MM.1S (cell line): ENCODE results near the gene CXCR5.

Source experiments
- DNase-seq: peaks from one replicate; pipeline ENCODE4 v3.0.0-alpha.2; 2015
- H2AFZ ChIP-seq: fragments of 300-600 bp; sonication (generic); 2 replicates; pipeline ENCODE4 v1.6.0; 2016; ENCODE audit warnings: antibody characterized with exemption, low read length
- H3F3A ChIP-seq: fragments of 300-600 bp; sonication (generic); 2 replicates; pipeline ENCODE4 v1.6.1; 2016; ENCODE audit warnings: mild to moderate bottlenecking, antibody characterized with exemption, low read length, moderate library complexity, mixed read lengths; ENCODE audit not compliant: insufficient read depth
- H3K27ac ChIP-seq: fragments of 300-600 bp; sonication (generic); 2 replicates; pipeline ENCODE4 v1.5.1; 2016; ENCODE audit warnings: mild to moderate bottlenecking, low read length
- H3K27me3 ChIP-seq: fragments of 300-600 bp; sonication (generic); replicated peaks from 2 replicates; pipeline ENCODE4 v1.6.0; 2016; ENCODE audit warnings: low read length; ENCODE audit not compliant: insufficient read depth
- H3K36me3 ChIP-seq: fragments of 300-600 bp; sonication (generic); replicated peaks from 2 replicates; pipeline ENCODE4 v1.6.1; 2016; ENCODE audit warnings: mild to moderate bottlenecking, low read length, mixed read lengths; ENCODE audit not compliant: insufficient read depth
- H3K4me1 ChIP-seq: fragments of 300-600 bp; sonication (generic); 2 replicates; pipeline ENCODE4 v1.6.1; 2016; ENCODE audit warnings: low read length, mixed read lengths
- H3K4me2 ChIP-seq: fragments of 300-600 bp; sonication (generic); 2 replicates; pipeline ENCODE4 v1.6.0; 2016; ENCODE audit warnings: low read depth, low read length
- H3K4me3 ChIP-seq: fragments of 300-600 bp; sonication (generic); 2 replicates; pipeline ENCODE4 v1.5.1; 2016; ENCODE audit warnings: low read length, mixed read lengths
- H3K79me2 ChIP-seq: fragments of 300-600 bp; sonication (generic); 2 replicates; pipeline ENCODE4 v1.6.1; 2016; ENCODE audit warnings: mixed run types, low read length, mixed read lengths
- H3K9ac ChIP-seq: fragments of 300-600 bp; sonication (generic); 2 replicates; pipeline ENCODE4 v1.6.1; 2016; ENCODE audit warnings: low read length, mixed read lengths
- H3K9me2 ChIP-seq: fragments of 300-600 bp; sonication (generic); replicated peaks from 2 replicates; pipeline ENCODE4 v1.6.1; 2016; ENCODE audit warnings: mild to moderate bottlenecking, low read length, mixed read lengths; ENCODE audit not compliant: insufficient read depth
- H3K9me3 ChIP-seq: fragments of 300-600 bp; sonication (generic); replicated peaks from 2 replicates; pipeline ENCODE4 v1.6.1; 2016; ENCODE audit warnings: mild to moderate bottlenecking, low read length, mixed read lengths; ENCODE audit not compliant: insufficient read depth
- H4K20me1 ChIP-seq: fragments of 300-600 bp; sonication (generic); 2 replicates; pipeline ENCODE4 v1.6.1; 2016; ENCODE audit warnings: mild to moderate bottlenecking, low read length, moderate library complexity, mixed read lengths; ENCODE audit not compliant: insufficient read depth
- CTCF ChIP-seq: fragments of 300-600 bp; sonication (generic); IDR thresholded peaks from 2 replicates; pipeline ENCODE4 v1.5.1; 2016; ENCODE audit warnings: antibody characterized with exemption, low read length, mixed read lengths
- EZH2 ChIP-seq: fragments of 300-600 bp; sonication (generic); optimal IDR thresholded peaks from 2 replicates; pipeline ENCODE3; 2017; ENCODE audit warnings: low read depth, mild to moderate bottlenecking, antibody characterized with exemption, low read length, mixed read lengths
- EZH2phosphoT487 ChIP-seq: fragments of 300-600 bp; sonication (generic); IDR thresholded peaks from 2 replicates; pipeline ENCODE4 v1.6.1; 2018; ENCODE audit warnings: antibody characterized with exemption, low read length

Gene CXCR5

GRCh38 chr11:118901494-118902335 is 18.0 kb downstream of the CXCR5 start:
- no peaks in the 10 kb centered on the region for H3K79me2 ChIP-seq
- no peaks in the 10 kb centered on the region for H3K27me3 ChIP-seq
- no peak overlapping the region for H3K4me3 ChIP-seq
- no peak overlapping the region for H3K27ac ChIP-seq
- H2AFZ ChIP-seq = no peak overlapping the region
- TF ChIP-seq EZH2phosphoT487 (no peak), EZH2 (no peak), CTCF (no peak)
- no peaks in the 10 kb centered on the region for H3K36me3 ChIP-seq
- H3K9me2 ChIP-seq = no peaks in the 10 kb centered on the region
- no peaks in the 10 kb centered on the region for H3K9me3 ChIP-seq
- H4K20me1 ChIP-seq = no peaks in the 10 kb centered on the region
- no peak overlapping the region for H3K4me2 ChIP-seq
- no peaks in the 10 kb centered on the region for H3F3A ChIP-seq
- H3K9ac ChIP-seq = no peak overlapping the region
- DNase-seq = no peak
- H3K4me1 ChIP-seq = no peaks in the 10 kb centered on the region

GRCh38 chr11:118902336-118903203 is 18.9 kb downstream of the CXCR5 start:
- no peak for DNase-seq
- H3K4me3 ChIP-seq = no peak overlapping the region
- no peak overlapping the region for H3K4me2 ChIP-seq
- no peaks in the 10 kb centered on the region for H3K4me1 ChIP-seq
- no peaks in the 10 kb centered on the region for H3K27me3 ChIP-seq
- no peaks in the 10 kb centered on the region for H4K20me1 ChIP-seq
- H3K9me3 ChIP-seq = no peaks in the 10 kb centered on the region
- no peak overlapping the region for H2AFZ ChIP-seq
- H3K36me3 ChIP-seq = no peaks in the 10 kb centered on the region
- H3F3A ChIP-seq = no peaks in the 10 kb centered on the region
- H3K79me2 ChIP-seq = no peaks in the 10 kb centered on the region
- no peak overlapping the region for H3K27ac ChIP-seq
- H3K9me2 ChIP-seq = no peaks in the 10 kb centered on the region
- no peak overlapping the region for H3K9ac ChIP-seq
- TF ChIP-seq EZH2phosphoT487 = no peak
- TF ChIP-seq CTCF = no peak
- no peak for TF ChIP-seq EZH2

GRCh38 chr11:118903204-118904015 is 19.7 kb downstream of the CXCR5 start:
- Histone ChIP-seq H3K4me2 (no peak overlapping the region), H3K9ac (no peak overlapping the region), H3F3A (no peaks in the 10 kb centered on the region), H3K4me1 (no peaks in the 10 kb centered on the region), H3K9me2 (no peaks in the 10 kb centered on the region), H2AFZ (no peak overlapping the region), H3K9me3 (no peaks in the 10 kb centered on the region), H3K27ac (no peak overlapping the region), H3K27me3 (no peaks in the 10 kb centered on the region), H3K79me2 (no peaks in the 10 kb centered on the region), H3K36me3 (no peaks in the 10 kb centered on the region), H3K4me3 (no peak overlapping the region), H4K20me1 (no peaks in the 10 kb centered on the region)
- DNase-seq = no peak
- TF ChIP-seq CTCF (no peak), EZH2phosphoT487 (no peak), EZH2 (no peak)
